ENCODE measurements around the gene WRAP73.

Gene WRAP73

DNA sequence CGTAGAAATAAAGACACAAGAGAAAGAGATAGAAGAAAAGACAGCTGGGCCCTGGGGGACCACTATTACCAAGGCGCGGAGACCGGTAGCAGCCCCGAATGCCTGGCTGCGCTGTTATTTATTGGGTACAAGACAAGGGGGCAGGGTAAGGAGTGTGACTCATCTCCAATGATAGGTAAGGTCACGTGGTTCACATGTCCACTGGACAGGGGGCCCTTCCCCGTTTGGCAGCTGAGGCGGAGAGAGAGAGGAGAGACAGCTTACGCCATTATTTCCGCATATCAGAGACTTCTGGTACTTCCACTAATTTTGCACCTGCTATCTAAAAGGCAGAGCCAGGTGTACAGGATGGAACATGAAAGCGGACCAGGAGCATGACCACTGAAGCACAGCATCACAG is 29.2 kb downstream of the WRAP73 start:
- TF ChIP-seq, protein P1, sequence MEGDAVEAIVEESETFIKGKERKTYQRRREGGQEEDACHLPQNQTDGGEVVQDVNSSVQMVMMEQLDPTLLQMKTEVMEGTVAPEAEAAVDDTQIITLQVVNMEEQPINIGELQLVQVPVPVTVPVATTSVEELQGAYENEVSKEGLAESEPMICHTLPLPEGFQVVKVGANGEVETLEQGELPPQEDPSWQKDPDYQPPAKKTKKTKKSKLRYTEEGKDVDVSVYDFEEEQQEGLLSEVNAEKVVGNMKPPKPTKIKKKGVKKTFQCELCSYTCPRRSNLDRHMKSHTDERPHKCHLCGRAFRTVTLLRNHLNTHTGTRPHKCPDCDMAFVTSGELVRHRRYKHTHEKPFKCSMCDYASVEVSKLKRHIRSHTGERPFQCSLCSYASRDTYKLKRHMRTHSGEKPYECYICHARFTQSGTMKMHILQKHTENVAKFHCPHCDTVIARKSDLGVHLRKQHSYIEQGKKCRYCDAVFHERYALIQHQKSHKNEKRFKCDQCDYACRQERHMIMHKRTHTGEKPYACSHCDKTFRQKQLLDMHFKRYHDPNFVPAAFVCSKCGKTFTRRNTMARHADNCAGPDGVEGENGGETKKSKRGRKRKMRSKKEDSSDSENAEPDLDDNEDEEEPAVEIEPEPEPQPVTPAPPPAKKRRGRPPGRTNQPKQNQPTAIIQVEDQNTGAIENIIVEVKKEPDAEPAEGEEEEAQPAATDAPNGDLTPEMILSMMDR (IDR thresholded peaks at IDR 0.05; ENCODE audit: low read depth, low read length): no peak
- no peak overlapping the region for H3K4me3 ChIP-seq (replicated peaks in 1 of 2; ENCODE audit: low read depth in 2 of 2, low read length in 2 of 2)
- no peak for DNase-seq (ENCODE audit: low read depth in 2 of 2)

DNA sequence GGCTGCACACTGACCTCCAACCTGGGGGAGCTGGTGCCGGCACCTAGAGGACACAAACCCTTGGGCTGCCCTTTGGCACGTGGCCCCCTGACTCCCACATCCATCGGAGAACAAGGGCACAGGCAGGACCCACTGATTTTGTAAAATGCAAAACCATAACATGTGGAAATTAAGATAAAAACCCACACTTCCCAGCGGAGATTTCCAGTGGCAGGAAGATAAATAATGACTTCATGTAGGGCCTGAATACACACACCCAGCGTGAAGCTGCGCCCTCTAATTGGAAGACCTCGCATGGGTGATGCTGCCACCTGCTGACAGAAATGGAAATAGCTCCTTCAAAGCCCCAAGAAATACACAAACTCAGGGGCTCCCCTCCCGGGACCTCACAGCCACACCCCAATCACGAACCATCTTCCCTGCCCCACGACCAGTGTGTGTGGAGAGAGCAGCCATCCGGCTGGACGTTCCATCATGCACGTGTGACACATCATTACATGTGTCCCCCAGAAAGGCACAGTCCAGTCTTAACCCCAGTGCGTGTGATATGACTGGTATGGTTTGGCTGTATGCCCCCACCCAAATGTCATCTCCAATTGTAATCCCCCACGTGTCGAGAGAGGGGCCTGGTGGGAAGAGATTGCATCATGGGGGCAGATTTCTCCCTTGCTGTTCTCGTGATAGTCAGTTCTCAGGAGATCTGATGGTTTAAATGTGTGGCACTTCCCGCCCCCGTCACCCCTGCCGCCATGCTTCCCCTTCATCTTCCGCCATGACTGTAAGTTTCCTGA is 30.8 kb downstream of the WRAP73 start:
- peak; percentile 84 to 85 for DNase-seq (ENCODE audit: low read depth in 2 of 2)
- TF ChIP-seq, protein P1 (IDR thresholded peaks at IDR 0.05; ENCODE audit: low read depth, low read length): peak; percentile 81

DNA sequence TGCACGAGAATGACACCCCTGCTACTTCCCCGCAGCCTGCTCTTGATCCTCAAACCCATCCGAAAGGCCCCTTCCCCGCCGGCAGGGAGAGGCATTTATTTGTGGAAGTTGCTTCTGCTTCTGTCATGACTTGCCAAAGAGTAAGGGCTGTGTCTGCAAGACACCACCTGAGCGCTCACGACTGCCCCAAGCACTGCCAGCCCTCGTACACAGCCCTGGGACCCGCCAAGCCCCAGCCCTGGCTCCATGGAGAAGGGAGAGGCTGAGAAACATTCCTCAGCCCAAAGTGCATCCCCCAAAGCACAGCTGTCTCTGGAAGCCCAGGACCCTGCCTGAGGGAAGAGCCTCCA is 31.4 kb downstream of the WRAP73 start:
- TF ChIP-seq, protein P1 (IDR thresholded peaks at IDR 0.05; ENCODE audit: low read depth, low read length): no peak
- DNase-seq (ENCODE audit: low read depth in 2 of 2): no peak
- H3K4me3 ChIP-seq (replicated peaks in 1 of 2; ENCODE audit: low read depth in 2 of 2, low read length in 2 of 2): no peak overlapping the region

More for the DNA sequence above, 30.8 kb downstream of the WRAP73 start:
- no peak overlapping the region for H3K4me3 ChIP-seq (replicated peaks in 1 of 2; ENCODE audit: low read depth in 2 of 2, low read length in 2 of 2)

DNA sequence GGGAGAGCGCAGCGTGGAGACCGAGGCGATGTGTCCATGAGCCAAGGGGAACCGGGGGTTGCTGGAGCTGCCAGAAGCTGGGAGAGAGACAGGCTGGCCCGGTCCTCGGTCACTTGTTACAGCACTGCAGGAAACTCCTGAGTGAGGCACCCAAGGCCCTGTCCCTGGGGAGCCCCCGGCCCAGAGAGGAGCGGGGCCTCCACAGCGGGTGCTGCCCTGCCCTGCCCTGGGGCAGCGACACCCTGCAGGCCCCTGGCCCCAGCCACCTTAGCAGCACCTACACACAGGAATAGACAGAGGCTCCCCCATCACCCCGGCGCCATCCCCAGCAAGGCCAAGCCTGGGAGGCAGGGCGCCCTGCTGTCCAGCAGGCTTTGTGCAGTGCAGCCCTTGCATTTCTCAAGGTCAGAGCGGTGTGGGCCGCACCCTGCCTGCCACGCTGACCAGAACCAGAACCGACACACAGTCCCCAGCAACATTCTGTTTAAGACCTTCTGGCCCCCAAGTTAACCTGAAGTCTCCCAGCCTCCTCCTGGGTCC is 32.0 kb downstream of the WRAP73 start:
- no peak overlapping the region for H3K4me3 ChIP-seq (replicated peaks in 1 of 2; ENCODE audit: low read depth in 2 of 2, low read length in 2 of 2)
- DNase-seq (ENCODE audit: low read depth in 2 of 2): no peak
- TF ChIP-seq, protein P1 (IDR thresholded peaks at IDR 0.05; ENCODE audit: low read depth, low read length): no peak

DNA sequence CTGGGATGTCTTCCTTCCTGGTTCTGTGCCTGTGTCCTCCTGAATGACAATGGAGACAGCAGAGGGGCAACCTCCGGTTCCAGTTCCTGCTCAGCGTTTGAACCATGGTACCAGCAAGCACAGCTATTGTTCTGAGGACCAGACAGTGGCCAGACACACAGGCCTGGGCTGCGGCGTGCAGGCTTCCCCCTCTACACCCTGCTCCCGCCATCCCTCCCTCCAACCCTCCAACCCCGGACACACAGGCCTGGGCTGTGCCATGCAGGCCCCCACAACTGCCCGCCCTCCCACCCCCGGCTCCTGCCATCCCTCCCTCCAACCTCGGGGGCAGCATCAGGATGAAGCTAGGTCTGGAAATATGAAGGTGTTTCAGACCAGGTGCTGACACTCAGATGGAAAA is 33.0 kb downstream of the WRAP73 start:
- no peak overlapping the region for H3K4me3 ChIP-seq (replicated peaks in 1 of 2; ENCODE audit: low read depth in 2 of 2, low read length in 2 of 2)
- DNase-seq (ENCODE audit: low read depth in 2 of 2): no peak
- TF ChIP-seq, protein P1 (IDR thresholded peaks at IDR 0.05; ENCODE audit: low read depth, low read length): no peak

DNA sequence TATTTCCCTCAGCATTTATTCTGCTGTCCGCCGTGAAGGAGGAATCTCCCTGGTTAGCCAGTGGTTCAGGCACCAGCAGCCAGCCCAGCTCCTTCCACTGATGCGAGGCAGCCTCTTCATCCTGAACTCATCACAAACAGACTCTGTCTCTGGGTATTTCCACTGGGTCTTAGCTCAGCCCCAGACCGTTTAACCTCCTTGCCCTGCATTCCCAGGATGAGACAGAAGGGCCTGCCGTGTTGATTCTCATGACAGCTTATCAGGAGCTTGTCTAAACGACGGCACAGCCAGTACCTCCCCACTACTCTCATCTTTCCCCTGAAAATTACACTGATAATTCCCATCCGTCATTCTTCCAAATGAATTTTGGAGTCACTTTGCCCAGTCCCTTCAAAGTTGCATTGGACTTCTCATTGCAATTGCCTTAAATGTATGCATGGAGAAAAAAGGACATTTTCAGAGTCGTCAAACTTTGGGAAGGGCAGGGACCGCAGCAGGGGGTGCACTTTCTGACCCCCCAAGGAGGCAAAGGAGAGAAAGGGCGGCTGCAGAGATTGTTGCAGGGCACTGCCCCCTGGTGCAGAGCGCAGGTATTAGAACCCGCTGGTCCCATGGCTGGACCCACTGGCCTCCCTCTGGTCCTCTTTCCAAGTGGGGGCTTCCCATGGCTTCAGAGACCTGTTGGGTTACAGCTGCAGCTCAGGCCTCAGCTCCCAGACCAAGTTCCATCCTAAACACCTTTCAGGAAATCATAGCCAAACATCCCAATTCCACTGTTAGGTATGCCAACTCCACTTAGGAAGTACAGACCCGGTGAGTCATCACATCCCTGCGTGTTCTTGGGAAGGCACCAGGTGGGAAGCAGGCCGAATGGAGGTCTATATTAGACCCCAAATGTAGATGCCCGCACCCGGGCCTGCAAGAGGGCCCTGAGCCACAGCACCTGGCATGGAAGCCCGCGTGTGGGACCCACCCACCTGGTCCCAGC is 34.9 kb downstream of the WRAP73 start:
- TF ChIP-seq, protein P1 (IDR thresholded peaks at IDR 0.05; ENCODE audit: low read depth, low read length): peak; percentile 65
- DNase-seq (ENCODE audit: low read depth in 2 of 2): peak in 1 of 2 donors; percentile 26
- H3K4me3 ChIP-seq (replicated peaks in 1 of 2; ENCODE audit: low read depth in 2 of 2, low read length in 2 of 2): no peak overlapping the region

All from cardiac fibroblast (primary cell).